ENCODE data around the gene ZBTB43.
"Not testable (repeated sequence)": the region's sequence is repeated elsewhere in the genome, so short reads cannot be mapped to it uniquely, and the experiment has no call there.

The ZBTB43 gene

GRCh38 chr9:126813072-126813471, 8.2 kb downstream of the ZBTB43 start:
- Histone ChIP-seq H3K27me3 (replicated peaks; ENCODE audit: control insufficient read depth, insufficient read depth, low read length) (no peaks in the 10 kb centered on the region), H3K9me3 (ENCODE audit: control insufficient read depth, low read length) (peaks cover 4% of the 10 kb centered on the region), H3K9ac (ENCODE audit: low read length) (no peak overlapping the region), H3K36me3 (ENCODE audit: control insufficient read depth, insufficient read depth, low read length, severe bottlenecking) (peaks cover 76% of the 10 kb centered on the region), H3K4me3 (ENCODE audit: low read length) (no peak overlapping the region), H3K4me1 (ENCODE audit: control insufficient read depth, insufficient read depth, low read length) (peaks cover 15% of the 10 kb centered on the region)
- DNase-seq (ENCODE audit: low read depth): no peak

GRCh38 chr9:126814091-126814490, 9.3 kb downstream of the ZBTB43 start:
- peaks cover 74% of the 10 kb centered on the region for H3K36me3 ChIP-seq (ENCODE audit: control insufficient read depth, insufficient read depth, low read length, severe bottlenecking)
- no peak overlapping the region for H3K9ac ChIP-seq (ENCODE audit: low read length)
- peaks cover 5% of the 10 kb centered on the region for H3K4me1 ChIP-seq (ENCODE audit: control insufficient read depth, insufficient read depth, low read length)
- H3K27me3 ChIP-seq (replicated peaks; ENCODE audit: control insufficient read depth, insufficient read depth, low read length): no peaks in the 10 kb centered on the region
- DNase-seq (ENCODE audit: low read depth): no peak
- H3K9me3 ChIP-seq (ENCODE audit: control insufficient read depth, low read length): peaks cover 11% of the 10 kb centered on the region
- H3K4me3 ChIP-seq (ENCODE audit: low read length): no peak overlapping the region

GRCh38 chr9:126817615-126818014, 12.8 kb downstream of the ZBTB43 start:
- H3K4me3 ChIP-seq (ENCODE audit: low read length); H3K27me3 ChIP-seq (replicated peaks; ENCODE audit: control insufficient read depth, insufficient read depth, low read length); H3K9ac ChIP-seq (ENCODE audit: low read length); DNase-seq (ENCODE audit: low read depth): not testable (repeated sequence)
- Histone ChIP-seq H3K4me1 (ENCODE audit: control insufficient read depth, insufficient read depth, low read length) (peaks cover 11% of the 10 kb centered on the region), H3K36me3 (ENCODE audit: control insufficient read depth, insufficient read depth, low read length, severe bottlenecking) (peaks cover 59% of the 10 kb centered on the region), H3K9me3 (ENCODE audit: control insufficient read depth, low read length) (peaks cover 16% of the 10 kb centered on the region)

- Histone ChIP-seq H3K9me3 (ENCODE audit: control insufficient read depth, low read length) (peaks cover 16% of the 10 kb centered on the region), H3K36me3 (ENCODE audit: control insufficient read depth, insufficient read depth, low read length, severe bottlenecking) (peaks cover 56% of the 10 kb centered on the region), H3K4me1 (ENCODE audit: control insufficient read depth, insufficient read depth, low read length) (peaks cover 15% of the 10 kb centered on the region), H3K9ac (ENCODE audit: low read length) (no peak overlapping the region), H3K27me3 (replicated peaks; ENCODE audit: control insufficient read depth, insufficient read depth, low read length) (no peaks in the 10 kb centered on the region), H3K4me3 (ENCODE audit: low read length) (peak overlapping the region; percentile 15)
- DNase-seq (ENCODE audit: low read depth): no peak
These were observed 13.6 kb downstream of the ZBTB43 start for GRCh38 chr9:126818482-126818881.

GRCh38 chr9:126819482-126819881, 14.6 kb downstream of the ZBTB43 start:
- no peak overlapping the region for H3K9ac ChIP-seq (ENCODE audit: low read length)
- peaks cover 54% of the 10 kb centered on the region for H3K36me3 ChIP-seq (ENCODE audit: control insufficient read depth, insufficient read depth, low read length, severe bottlenecking)
- peaks cover 16% of the 10 kb centered on the region for H3K9me3 ChIP-seq (ENCODE audit: control insufficient read depth, low read length)
- H3K27me3 ChIP-seq (replicated peaks; ENCODE audit: control insufficient read depth, insufficient read depth, low read length): no peaks in the 10 kb centered on the region
- H3K4me3 ChIP-seq (ENCODE audit: low read length): no peak overlapping the region
- no peak for DNase-seq (ENCODE audit: low read depth)
- peaks cover 15% of the 10 kb centered on the region for H3K4me1 ChIP-seq (ENCODE audit: control insufficient read depth, insufficient read depth, low read length)

- Histone ChIP-seq H3K27me3 (replicated peaks; ENCODE audit: control insufficient read depth, insufficient read depth, low read length) (no peaks in the 10 kb centered on the region), H3K4me3 (ENCODE audit: low read length) (no peak overlapping the region), H3K9ac (ENCODE audit: low read length) (no peak overlapping the region), H3K36me3 (ENCODE audit: control insufficient read depth, insufficient read depth, low read length, severe bottlenecking) (peaks cover 49% of the 10 kb centered on the region), H3K4me1 (ENCODE audit: control insufficient read depth, insufficient read depth, low read length) (peaks cover 15% of the 10 kb centered on the region), H3K9me3 (ENCODE audit: control insufficient read depth, low read length) (peaks cover 12% of the 10 kb centered on the region)
- DNase-seq (ENCODE audit: low read depth): no peak
These were observed 17.4 kb downstream of the ZBTB43 start for GRCh38 chr9:126822278-126822677.

- Histone ChIP-seq H3K36me3 (ENCODE audit: control insufficient read depth, insufficient read depth, low read length, severe bottlenecking) (peaks cover 46% of the 10 kb centered on the region), H3K4me1 (ENCODE audit: control insufficient read depth, insufficient read depth, low read length) (peaks cover 15% of the 10 kb centered on the region), H3K9me3 (ENCODE audit: control insufficient read depth, low read length) (peaks cover 12% of the 10 kb centered on the region), H3K4me3 (ENCODE audit: low read length) (no peak overlapping the region), H3K27me3 (replicated peaks; ENCODE audit: control insufficient read depth, insufficient read depth, low read length) (no peaks in the 10 kb centered on the region), H3K9ac (ENCODE audit: low read length) (no peak overlapping the region)
- DNase-seq (ENCODE audit: low read depth): no peak
These were observed 18.0 kb downstream of the ZBTB43 start for GRCh38 chr9:126822873-126823272.

- H3K4me3 ChIP-seq (ENCODE audit: low read length); DNase-seq (ENCODE audit: low read depth); H3K9ac ChIP-seq (ENCODE audit: low read length); H3K27me3 ChIP-seq (replicated peaks; ENCODE audit: control insufficient read depth, insufficient read depth, low read length); H3K9me3 ChIP-seq (ENCODE audit: control insufficient read depth, low read length): not testable (repeated sequence)
- Histone ChIP-seq H3K4me1 (ENCODE audit: control insufficient read depth, insufficient read depth, low read length) (peaks cover 15% of the 10 kb centered on the region), H3K36me3 (ENCODE audit: control insufficient read depth, insufficient read depth, low read length, severe bottlenecking) (peaks cover 37% of the 10 kb centered on the region)
These were observed 19.2 kb downstream of the ZBTB43 start for GRCh38 chr9:126824052-126824451.

- Histone ChIP-seq H3K9me3 (ENCODE audit: control insufficient read depth, low read length) (no peaks in the 10 kb centered on the region), H3K36me3 (ENCODE audit: control insufficient read depth, insufficient read depth, low read length, severe bottlenecking) (peaks cover 30% of the 10 kb centered on the region), H3K4me3 (ENCODE audit: low read length) (no peak overlapping the region), H3K27me3 (replicated peaks; ENCODE audit: control insufficient read depth, insufficient read depth, low read length) (no peaks in the 10 kb centered on the region), H3K4me1 (ENCODE audit: control insufficient read depth, insufficient read depth, low read length) (peaks cover 8% of the 10 kb centered on the region), H3K9ac (ENCODE audit: low read length) (no peak overlapping the region)
- DNase-seq (ENCODE audit: low read depth): no peak
These were observed 22.4 kb downstream of the ZBTB43 start for GRCh38 chr9:126827227-126827626.

GRCh38 chr9:126829035-126829434, 24.2 kb downstream of the ZBTB43 start:
- no peak overlapping the region for H3K9ac ChIP-seq (ENCODE audit: low read length)
- H3K36me3 ChIP-seq (ENCODE audit: control insufficient read depth, insufficient read depth, low read length, severe bottlenecking): peaks cover 37% of the 10 kb centered on the region
- H3K27me3 ChIP-seq (replicated peaks; ENCODE audit: control insufficient read depth, insufficient read depth, low read length): no peaks in the 10 kb centered on the region
- H3K9me3 ChIP-seq (ENCODE audit: control insufficient read depth, low read length): no peaks in the 10 kb centered on the region
- H3K4me3 ChIP-seq (ENCODE audit: low read length): no peak overlapping the region
- no peaks in the 10 kb centered on the region for H3K4me1 ChIP-seq (ENCODE audit: control insufficient read depth, insufficient read depth, low read length)
- DNase-seq (ENCODE audit: low read depth): peak; percentile 17

- Histone ChIP-seq H3K4me3 (ENCODE audit: low read length) (no peak overlapping the region), H3K36me3 (ENCODE audit: control insufficient read depth, insufficient read depth, low read length, severe bottlenecking) (peaks cover 45% of the 10 kb centered on the region), H3K27me3 (replicated peaks; ENCODE audit: control insufficient read depth, insufficient read depth, low read length) (no peaks in the 10 kb centered on the region), H3K9ac (ENCODE audit: low read length) (no peak overlapping the region), H3K9me3 (ENCODE audit: control insufficient read depth, low read length) (no peaks in the 10 kb centered on the region), H3K4me1 (ENCODE audit: control insufficient read depth, insufficient read depth, low read length) (peaks cover under 1% of the 10 kb centered on the region)
- DNase-seq (ENCODE audit: low read depth): no peak
These were observed 26.0 kb downstream of the ZBTB43 start for GRCh38 chr9:126830827-126831226.

- peaks cover 6% of the 10 kb centered on the region for H3K4me1 ChIP-seq (ENCODE audit: control insufficient read depth, insufficient read depth, low read length)
- no peak overlapping the region for H3K9ac ChIP-seq (ENCODE audit: low read length)
- no peak overlapping the region for H3K4me3 ChIP-seq (ENCODE audit: low read length)
- no peak for DNase-seq (ENCODE audit: low read depth)
- H3K27me3 ChIP-seq (replicated peaks; ENCODE audit: control insufficient read depth, insufficient read depth, low read length): no peaks in the 10 kb centered on the region
- H3K36me3 ChIP-seq (ENCODE audit: control insufficient read depth, insufficient read depth, low read length, severe bottlenecking): peaks cover 47% of the 10 kb centered on the region
- no peaks in the 10 kb centered on the region for H3K9me3 ChIP-seq (ENCODE audit: control insufficient read depth, low read length)
These were observed 27.6 kb downstream of the ZBTB43 start for GRCh38 chr9:126832440-126832839.
